Pancreas (tissue), 10 donors: Measurements from ENCODE around the gene STRN4. TPM values are rescaled to one million over a fixed set of nuclear protein-coding genes. Genes with fewer than 3 reads are reported as not detected.

Source experiments
- ATAC-seq, 4 donors: fragments of 200-7000 bp; cut with Tn5 transposase; one replicate each; pipeline versions ENCODE4 v1.8.0 to v1.9.1; 2020; ENCODE audit warnings: mild to moderate bottlenecking in 4 of 4, moderate library complexity in 4 of 4
- DNase-seq, 6 donors: peaks; one replicate each; pipeline ENCODE4 v3.0.0-alpha.2; 2020
- FAIRE-seq: peaks from 2 replicates; lab custom pipeline; 2012; peaks lifted over from hg19 to GRCh38; lab: Jason Lieb, UNC
- H3K27ac ChIP-seq, 4 donors: fragments of 200-600 bp; sonication (generic); 1 replicate in 3 of 4; 2 replicates in 1 of 4; pipeline versions ENCODE4 v1.5.0 to v1.8.0; 2020
- H3K27me3 ChIP-seq, 4 donors: fragments of 200-600 bp; one replicate each; pipeline ENCODE4 v1.8.0; 2021
- H3K36me3 ChIP-seq, 3 donors: fragments of 200-600 bp; sonication (generic) in 1 of 3; one replicate each; pipeline versions ENCODE4 v1.5.0 to v1.8.0; 2020 to 2021
- H3K4me1 ChIP-seq, 3 donors: fragments of 200-600 bp; one replicate each; pipeline ENCODE4 v1.8.0; 2021
- H3K4me3 ChIP-seq, 4 donors: fragments of 200-600 bp; sonication (generic) in 2 of 4; one replicate each; pipeline versions ENCODE4 v1.5.0 to v1.8.0; 2020 to 2021
- H3K9me3 ChIP-seq, 4 donors: fragments of 200-600 bp; one replicate each; pipeline ENCODE4 v1.8.0; 2021
- WGBS, 2 donors: extraction: QIAGEN DNeasy Blood & Tissue Kit; methylation state at CpG; one replicate each; pipeline ENCODE4 v1.1.7; 2013; 5-methylcytosine and 5-hydroxymethylcytosine counted together
- intact Hi-C, 3 donors: fragments of 100-400 bp; cut with DNase I; formaldehyde crosslinking; loops; one replicate each; pipeline versions ENCODE4 v1.11.1 to v1.14.2; 2022
- polyA plus RNA-seq, 2 donors: library from polyadenylated mRNA; stranded (reverse); fragments of 200-250 nt; gene quantifications; one replicate each; pipeline ENCODE4 v1.2.3, GENCODE V29; 2013
- total RNA-seq, 6 donors: library from RNA; stranded (reverse); fragmentation: NEBNext Ultra II Directional in 4 of 6; extraction: Animal tissue kit (Norgen Biotek cat#: 25700) in 4 of 6; gene quantifications; one replicate each; pipeline versions ENCODE4 v1.2.1 to v1.2.4, GENCODE V29; 2021 to 2023
- TF ChIP-seq, protein P1 (sequence below), 4 donors: fragments of 200-600 bp; sonication (generic) in 3 of 4; IDR thresholded peaks; one replicate each; pipeline versions ENCODE4 v1.5.0 to v1.8.0; 2021; ENCODE audit warnings: antibody characterized with exemption in 4 of 4
- donor health status: healthy with polysubstance abuse.
- donor health status: DM: no; HTN: no; CAD: no; lungs with moderate emphysema.
- donor health status: DM: no; HTN: no; CAD: no.
- donor health status: control.
- donor health status: control.
- donor health status: Bipolar disorder and iron deficiency.
- donor health status: DM: yes; HTN: yes; CAD: no.
- donor health status: DM: no; HTN: no; CAD: no.
- donor health status: DM: no; HTN: no; CAD: no.
- donor health status: DM: yes; HTN: yes; CAD: no.

Gene STRN4
- total and polyA plus RNA-seq, 8 donors: 26.4 to 48.0 (median 37.7) TPM

DNA sequence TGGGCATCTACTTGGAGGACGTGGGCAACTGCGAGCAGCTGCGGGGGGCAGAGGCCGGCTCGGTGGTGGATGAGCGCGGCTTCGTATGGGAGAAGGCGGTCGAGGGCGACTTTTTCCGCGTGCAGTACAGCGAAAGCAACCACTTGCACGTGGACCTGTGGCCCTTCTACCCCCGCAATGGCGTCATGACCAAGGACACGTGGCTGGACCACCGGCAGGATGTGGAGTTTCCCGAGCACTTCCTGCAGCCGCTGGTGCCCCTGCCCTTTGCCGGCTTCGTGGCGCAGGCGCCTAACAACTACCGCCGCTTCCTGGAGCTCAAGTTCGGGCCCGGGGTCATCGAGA lies 10.3 kb upstream of the STRN4 start:
- no peak overlapping the region for H3K4me3 ChIP-seq
- no peak for FAIRE-seq
- no peak for ATAC-seq
- WGBS, 2 donors: 83 to 88% methylated on average over 30 of the region's 30 CpGs
- DNase-seq: peak in 1 of 6 donors; percentile 78
- H3K4me1 ChIP-seq: no peaks in the 10 kb centered on the region
- TF ChIP-seq, protein P1, sequence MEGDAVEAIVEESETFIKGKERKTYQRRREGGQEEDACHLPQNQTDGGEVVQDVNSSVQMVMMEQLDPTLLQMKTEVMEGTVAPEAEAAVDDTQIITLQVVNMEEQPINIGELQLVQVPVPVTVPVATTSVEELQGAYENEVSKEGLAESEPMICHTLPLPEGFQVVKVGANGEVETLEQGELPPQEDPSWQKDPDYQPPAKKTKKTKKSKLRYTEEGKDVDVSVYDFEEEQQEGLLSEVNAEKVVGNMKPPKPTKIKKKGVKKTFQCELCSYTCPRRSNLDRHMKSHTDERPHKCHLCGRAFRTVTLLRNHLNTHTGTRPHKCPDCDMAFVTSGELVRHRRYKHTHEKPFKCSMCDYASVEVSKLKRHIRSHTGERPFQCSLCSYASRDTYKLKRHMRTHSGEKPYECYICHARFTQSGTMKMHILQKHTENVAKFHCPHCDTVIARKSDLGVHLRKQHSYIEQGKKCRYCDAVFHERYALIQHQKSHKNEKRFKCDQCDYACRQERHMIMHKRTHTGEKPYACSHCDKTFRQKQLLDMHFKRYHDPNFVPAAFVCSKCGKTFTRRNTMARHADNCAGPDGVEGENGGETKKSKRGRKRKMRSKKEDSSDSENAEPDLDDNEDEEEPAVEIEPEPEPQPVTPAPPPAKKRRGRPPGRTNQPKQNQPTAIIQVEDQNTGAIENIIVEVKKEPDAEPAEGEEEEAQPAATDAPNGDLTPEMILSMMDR (IDR thresholded peaks at IDR 0.05): no peak
- no peaks in the 10 kb centered on the region for H3K27me3 ChIP-seq
- no peak overlapping the region for H3K27ac ChIP-seq
- no peaks in the 10 kb centered on the region for H3K9me3 ChIP-seq
- no peaks in the 10 kb centered on the region for H3K36me3 ChIP-seq
- intact Hi-C loops: loop anchor here (2.0 to 10.0 kb wide), 4 partner anchors 78 to 238 kb away; no protein-coding TSS in a partner anchor

DNA sequence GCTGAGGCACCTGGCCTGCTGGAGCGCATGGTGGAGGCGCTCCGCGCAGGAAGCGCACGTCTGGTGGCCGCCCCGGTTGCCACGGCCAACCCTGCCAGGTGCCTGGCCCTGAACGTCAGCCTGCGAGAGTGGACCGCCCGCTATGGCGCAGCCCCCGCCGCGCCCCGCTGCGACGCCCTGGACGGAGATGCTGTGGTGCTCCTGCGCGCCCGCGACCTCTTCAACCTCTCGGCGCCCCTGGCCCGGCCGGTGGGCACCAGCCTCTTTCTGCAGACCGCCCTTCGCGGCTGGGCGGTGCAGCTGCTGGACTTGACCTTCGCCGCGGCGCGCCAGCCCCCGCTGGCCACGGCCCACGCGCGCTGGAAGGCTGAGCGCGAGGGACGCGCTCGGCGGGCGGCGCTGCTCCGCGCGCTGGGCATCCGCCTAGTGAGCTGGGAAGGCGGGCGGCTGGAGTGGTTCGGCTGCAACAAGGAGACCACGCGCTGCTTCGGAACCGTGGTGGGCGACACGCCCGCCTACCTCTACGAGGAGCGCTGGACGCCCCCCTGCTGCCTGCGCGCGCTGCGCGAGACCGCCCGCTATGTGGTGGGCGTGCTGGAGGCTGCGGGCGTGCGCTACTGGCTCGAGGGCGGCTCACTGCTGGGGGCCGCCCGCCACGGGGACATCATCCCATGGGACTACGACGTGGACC lies 9.7 kb upstream of the STRN4 start:
- no peaks in the 10 kb centered on the region for H3K36me3 ChIP-seq
- H3K4me3 ChIP-seq: no peak overlapping the region
- intact Hi-C loops: loop anchor here (2.0 to 10.0 kb wide), 4 partner anchors 79 to 239 kb away; no protein-coding TSS in a partner anchor
- TF ChIP-seq, protein P1 (IDR thresholded peaks at IDR 0.05): no peak
- WGBS, 2 donors: 93 to 94% methylated on average over 86 of the region's 86 CpGs
- no peak overlapping the region for H3K27ac ChIP-seq
- no peaks in the 10 kb centered on the region for H3K9me3 ChIP-seq
- no peaks in the 10 kb centered on the region for H3K27me3 ChIP-seq
- ATAC-seq (no peak), FAIRE-seq (no peak), DNase-seq (peak in 1 of 6 donors; percentile 69)
- no peaks in the 10 kb centered on the region for H3K4me1 ChIP-seq

DNA sequence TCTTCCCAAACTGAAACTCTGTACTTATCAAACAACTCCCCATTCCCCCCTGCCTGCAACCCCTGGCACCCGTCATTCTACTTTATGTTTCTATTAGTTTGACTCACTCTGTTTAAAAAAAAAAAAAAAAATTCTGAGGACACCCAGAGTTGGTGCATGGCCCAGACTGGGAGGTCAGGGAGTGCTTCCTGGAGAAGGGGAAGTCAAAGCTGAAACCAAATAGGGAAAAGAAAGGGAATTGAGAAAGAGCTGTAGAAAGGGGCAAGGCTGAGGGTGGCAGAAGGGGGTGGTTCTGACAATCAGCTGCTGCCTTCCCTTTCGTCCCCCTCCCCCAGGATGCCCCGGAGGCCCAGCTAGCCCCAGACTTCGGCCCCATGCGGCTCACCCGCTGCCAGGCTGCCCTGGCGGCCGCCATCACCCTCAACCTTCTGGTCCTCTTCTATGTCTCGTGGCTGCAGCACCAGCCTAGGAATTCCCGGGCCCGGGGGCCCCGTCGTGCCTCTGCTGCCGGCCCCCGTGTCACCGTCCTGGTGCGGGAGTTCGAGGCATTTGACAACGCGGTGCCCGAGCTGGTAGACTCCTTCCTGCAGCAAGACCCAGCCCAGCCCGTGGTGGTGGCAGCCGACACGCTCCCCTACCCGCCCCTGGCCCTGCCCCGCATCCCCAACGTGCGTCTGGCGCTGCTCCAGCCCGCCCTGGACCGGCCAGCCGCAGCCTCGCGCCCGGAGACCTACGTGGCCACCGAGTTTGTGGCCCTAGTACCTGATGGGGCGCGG lies 9.0 kb upstream of the STRN4 start:
- DNase-seq (peak in 2 of 6 donors; percentile 55 to 80), FAIRE-seq (no peak), ATAC-seq (peak in 2 of 4 donors; percentile 5 to 9)
- Histone ChIP-seq H3K9me3 (no peaks in the 10 kb centered on the region), H3K4me1 (no peaks in the 10 kb centered on the region), H3K36me3 (no peaks in the 10 kb centered on the region), H3K4me3 (no peak overlapping the region), H3K27me3 (no peaks in the 10 kb centered on the region), H3K27ac (no peak overlapping the region)
- intact Hi-C loops: loop anchor here (5.0 to 10.0 kb wide), 3 partner anchors 80 to 240 kb away; no protein-coding TSS in a partner anchor
- WGBS, 2 donors: 87 to 89% methylated on average over 34 to 39 of the region's 39 CpGs
- TF ChIP-seq, protein P1 (IDR thresholded peaks at IDR 0.05): no peak

DNA sequence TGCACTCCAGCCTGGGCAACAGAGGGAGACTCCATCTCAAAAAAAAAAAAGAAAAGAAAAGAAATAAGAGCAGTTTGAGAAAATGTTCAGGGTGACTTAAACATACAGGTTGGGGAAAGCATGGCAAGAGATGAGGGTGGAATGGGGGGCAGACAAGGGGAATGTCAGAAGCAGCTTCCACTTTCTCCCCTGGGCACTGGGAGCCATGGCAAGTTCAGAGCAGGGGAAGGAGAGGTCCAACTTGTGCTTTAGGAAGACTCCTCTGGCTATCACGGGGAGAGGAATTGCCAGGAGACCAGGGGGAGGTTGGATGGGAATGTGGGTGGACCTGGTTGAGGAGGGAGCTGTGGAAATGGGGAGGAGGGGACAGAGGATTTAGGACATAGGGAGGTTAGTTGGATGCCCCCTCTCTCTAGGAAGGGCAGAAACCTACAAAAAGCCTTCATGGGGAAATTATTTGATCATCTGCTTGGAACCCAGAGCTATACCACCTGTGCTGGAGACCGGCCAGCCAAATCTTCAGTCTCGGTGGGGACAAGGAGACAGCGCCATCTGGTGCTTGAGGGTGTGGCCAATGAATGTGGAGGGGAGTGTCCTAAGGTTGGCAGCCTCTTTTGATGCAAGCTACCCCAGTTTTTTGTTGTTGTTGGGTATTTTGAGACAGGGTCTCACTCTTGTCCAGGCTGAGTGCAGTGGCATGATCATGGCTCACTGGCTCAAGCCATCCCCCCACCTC lies 7.3 kb upstream of the STRN4 start:
- intact Hi-C loops: loop anchor here in 2 of 3 donors (10.0 kb wide), 2 partner anchors 81 to 241 kb away; no protein-coding TSS in a partner anchor

More for the DNA sequence above, 7.3 kb upstream of the STRN4 start:
- no peak for FAIRE-seq
- ATAC-seq: peak; percentile 36 to 76 (median 74)
- Histone ChIP-seq H3K27me3 (no peaks in the 10 kb centered on the region), H3K4me3 (no peak overlapping the region), H3K4me1 (no peaks in the 10 kb centered on the region), H3K9me3 (no peaks in the 10 kb centered on the region), H3K36me3 (no peaks in the 10 kb centered on the region), H3K27ac (no peak overlapping the region)
- TF ChIP-seq, protein P1 (IDR thresholded peaks at IDR 0.05): peak in 1 of 4 donors; percentile 20
- peak; percentile 54 to 79 (median 72) for DNase-seq
- 20 to 23% methylated on average over 4 of the region's 4 CpGs for WGBS, 2 donors
